ENCODE data around the gene CORIN.
"Not testable (repeated sequence)": the region's sequence is repeated elsewhere in the genome, so short reads cannot be mapped to it uniquely, and the experiment has no call there.

The CORIN gene

GRCh38 chr4:47711183-47711582 lies 126.7 kb downstream of the CORIN start:
- H3K9me3 Mint-ChIP-seq, result no peaks in the 10 kb centered on the region
- no peaks in the 10 kb centered on the region for H3K4me1 Mint-ChIP-seq (ENCODE audit: low read depth)
- no peak overlapping the region for H3K27ac Mint-ChIP-seq
- H3K27me3 Mint-ChIP-seq (ENCODE audit: low read depth), result peaks cover 24% of the 10 kb centered on the region
- no peaks in the 10 kb centered on the region for H3K36me3 Mint-ChIP-seq (ENCODE audit: low read depth)
- no peak overlapping the region for H3K4me3 Mint-ChIP-seq

GRCh38 chr4:47706352-47706751 lies 131.5 kb downstream of the CORIN start:
- H3K27me3 Mint-ChIP-seq (ENCODE audit: low read depth), result peaks cover 37% of the 10 kb centered on the region
- H3K4me1 Mint-ChIP-seq (ENCODE audit: low read depth); H3K4me3 Mint-ChIP-seq; H3K9me3 Mint-ChIP-seq; H3K27ac Mint-ChIP-seq; H3K36me3 Mint-ChIP-seq (ENCODE audit: low read depth): not testable (repeated sequence)

DNA sequence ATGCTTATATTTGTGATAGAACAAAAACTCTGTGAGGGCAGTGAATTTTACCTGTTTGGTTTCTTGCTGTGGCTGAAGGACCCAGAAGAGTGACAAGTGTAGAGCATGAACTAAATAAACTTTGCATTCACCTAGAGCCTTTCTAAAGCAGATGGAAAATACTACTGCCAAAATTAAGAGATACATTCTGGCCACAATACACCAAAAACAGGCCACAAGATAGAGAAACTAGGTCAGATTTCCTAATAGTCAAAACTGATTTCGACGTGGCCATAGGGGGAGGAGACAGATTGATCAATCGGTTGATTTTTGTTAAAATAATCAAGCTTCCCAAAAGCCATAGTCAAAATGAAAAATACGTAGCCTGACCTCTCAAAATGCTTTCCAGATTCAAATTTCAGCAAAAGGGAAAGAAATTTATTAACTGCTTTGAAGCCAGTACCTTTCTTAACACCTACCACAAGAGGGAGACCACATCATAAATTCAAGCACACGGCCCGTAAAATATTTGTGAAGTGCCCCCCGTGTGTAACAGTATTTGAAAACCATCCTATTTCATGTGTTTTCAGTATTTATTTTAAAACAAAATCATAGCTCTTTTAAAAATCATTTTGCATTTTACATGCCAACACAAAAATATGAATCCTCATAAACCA lies 132.4 kb downstream of the CORIN start:
- Mint-ChIP-seq H3K27ac (no peak overlapping the region), H3K4me3 (no peak overlapping the region)

GRCh38 chr4:47704693-47705325 lies 133.1 kb downstream of the CORIN start:
- no peaks in the 10 kb centered on the region for H3K9me3 Mint-ChIP-seq
- H3K4me1 Mint-ChIP-seq (ENCODE audit: low read depth), result no peaks in the 10 kb centered on the region
- peaks cover 48% of the 10 kb centered on the region for H3K27me3 Mint-ChIP-seq (ENCODE audit: low read depth)
- no peak overlapping the region for H3K4me3 Mint-ChIP-seq
- no peak overlapping the region for H3K27ac Mint-ChIP-seq
- H3K36me3 Mint-ChIP-seq (ENCODE audit: low read depth), result no peaks in the 10 kb centered on the region

More for the DNA sequence above, 132.4 kb downstream of the CORIN start:
- Mint-ChIP-seq H3K36me3 (ENCODE audit: low read depth) (no peaks in the 10 kb centered on the region), H3K4me1 (ENCODE audit: low read depth) (no peaks in the 10 kb centered on the region), H3K27me3 (ENCODE audit: low read depth) (peaks cover 45% of the 10 kb centered on the region), H3K9me3 (no peaks in the 10 kb centered on the region)

DNA sequence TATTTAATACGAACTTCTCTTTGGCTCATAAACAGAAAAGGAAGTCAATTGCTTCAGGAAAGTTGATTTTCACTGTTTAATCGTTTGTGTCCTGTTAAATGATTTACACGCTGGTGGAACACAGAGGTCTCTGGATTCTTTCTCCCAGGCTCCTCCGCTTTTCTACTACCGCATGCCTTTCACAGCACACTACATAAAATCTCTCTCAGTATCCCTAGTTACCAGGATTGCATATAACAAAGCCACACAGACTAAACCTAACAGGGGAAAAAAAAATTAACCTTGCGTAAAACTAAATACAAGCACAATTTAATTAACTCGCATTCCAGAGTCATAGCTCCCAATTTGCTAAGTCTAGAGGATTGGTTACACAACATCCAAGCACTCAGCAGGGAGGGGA lies 133.9 kb downstream of the CORIN start:
- Mint-ChIP-seq H3K27ac (no peak overlapping the region), H3K4me1 (ENCODE audit: low read depth) (no peaks in the 10 kb centered on the region), H3K27me3 (ENCODE audit: low read depth) (peaks cover 48% of the 10 kb centered on the region), H3K4me3 (no peak overlapping the region), H3K36me3 (ENCODE audit: low read depth) (no peaks in the 10 kb centered on the region), H3K9me3 (no peaks in the 10 kb centered on the region)

DNA sequence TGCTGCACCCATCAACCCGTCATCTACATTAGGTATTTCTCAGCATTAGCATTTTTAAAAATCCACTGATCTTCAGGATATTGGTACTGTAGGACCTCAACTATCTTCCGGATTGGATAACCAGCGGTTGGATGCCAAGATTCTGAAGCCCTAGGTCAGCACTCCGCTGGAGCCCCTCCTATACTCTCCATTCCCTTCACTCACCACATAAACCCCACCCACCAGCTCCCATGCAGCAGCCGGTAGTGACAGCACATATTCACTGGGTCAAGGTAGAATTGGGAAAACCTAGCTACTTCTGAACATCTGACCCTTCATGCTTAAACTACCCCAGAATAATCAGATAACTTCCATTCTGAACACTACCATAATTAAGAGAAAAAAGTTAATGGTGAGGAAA lies 134.9 kb downstream of the CORIN start:
- no peaks in the 10 kb centered on the region for H3K36me3 Mint-ChIP-seq (ENCODE audit: low read depth)
- H3K27me3 Mint-ChIP-seq (ENCODE audit: low read depth), result peaks cover 42% of the 10 kb centered on the region
- no peaks in the 10 kb centered on the region for H3K9me3 Mint-ChIP-seq
- no peaks in the 10 kb centered on the region for H3K4me1 Mint-ChIP-seq (ENCODE audit: low read depth)
- H3K27ac Mint-ChIP-seq, result no peak overlapping the region
- no peak overlapping the region for H3K4me3 Mint-ChIP-seq

DNA sequence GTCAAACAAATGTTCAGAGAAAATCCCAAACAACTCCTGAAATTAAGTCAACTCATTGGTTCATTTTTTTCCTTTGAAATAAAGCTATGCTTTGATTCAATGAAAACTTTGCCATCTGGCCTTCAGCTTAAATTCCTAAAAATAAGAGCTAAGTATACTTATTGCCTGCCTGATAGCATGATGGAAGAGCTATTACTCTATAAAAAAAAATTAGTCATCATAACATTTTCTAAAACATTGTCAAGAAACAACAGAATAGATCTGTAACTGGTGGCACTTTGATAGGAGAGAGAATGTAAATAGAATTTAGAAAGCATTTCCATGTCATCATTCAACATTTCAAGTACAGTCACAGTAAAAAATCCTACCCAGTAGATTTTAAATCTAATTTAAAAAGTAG lies 136.6 kb downstream of the CORIN start:
- peaks cover 43% of the 10 kb centered on the region for H3K27me3 Mint-ChIP-seq (ENCODE audit: low read depth)
- no peak overlapping the region for H3K27ac Mint-ChIP-seq
- H3K4me3 Mint-ChIP-seq, result no peak overlapping the region
- no peaks in the 10 kb centered on the region for H3K9me3 Mint-ChIP-seq
- H3K4me1 Mint-ChIP-seq (ENCODE audit: low read depth), result no peaks in the 10 kb centered on the region
- H3K36me3 Mint-ChIP-seq (ENCODE audit: low read depth), result no peaks in the 10 kb centered on the region

GRCh38 chr4:47698837-47699236 lies 139.0 kb downstream of the CORIN start:
- Mint-ChIP-seq H3K4me1 (ENCODE audit: low read depth) (no peaks in the 10 kb centered on the region), H3K9me3 (no peaks in the 10 kb centered on the region), H3K27ac (no peak overlapping the region), H3K27me3 (ENCODE audit: low read depth) (peaks cover 36% of the 10 kb centered on the region), H3K4me3 (no peak overlapping the region), H3K36me3 (ENCODE audit: low read depth) (no peaks in the 10 kb centered on the region)

- H3K4me1 Mint-ChIP-seq (ENCODE audit: low read depth), result no peaks in the 10 kb centered on the region
- H3K36me3 Mint-ChIP-seq (ENCODE audit: low read depth), result no peaks in the 10 kb centered on the region
- H3K9me3 Mint-ChIP-seq, result no peaks in the 10 kb centered on the region
- H3K27me3 Mint-ChIP-seq (ENCODE audit: low read depth), result peaks cover 28% of the 10 kb centered on the region
- no peak overlapping the region for H3K4me3 Mint-ChIP-seq
- H3K27ac Mint-ChIP-seq, result no peak overlapping the region
Observed at GRCh38 chr4:47696823-47697222, 141.0 kb downstream of the CORIN start.

DNA sequence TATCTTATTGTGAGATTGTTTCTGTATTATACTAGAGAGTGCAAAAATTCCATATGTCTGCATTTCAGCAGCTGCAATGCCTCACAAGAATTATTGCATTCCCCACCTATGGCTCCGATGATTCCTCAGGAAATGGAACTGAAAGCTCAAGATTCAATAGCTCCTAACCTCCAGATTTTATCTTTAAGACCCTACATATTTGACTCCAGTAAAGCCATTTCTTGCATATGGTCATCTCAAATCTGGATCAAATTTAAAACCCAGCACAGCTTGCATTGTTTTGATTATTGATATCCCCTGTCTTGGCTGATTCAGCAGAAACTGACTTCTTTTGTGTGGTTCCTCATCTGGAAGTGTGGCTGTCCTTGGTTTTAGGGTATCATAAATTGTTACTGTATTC lies 142.6 kb downstream of the CORIN start:
- Mint-ChIP-seq H3K27me3 (ENCODE audit: low read depth) (peaks cover 19% of the 10 kb centered on the region), H3K9me3 (no peaks in the 10 kb centered on the region), H3K36me3 (ENCODE audit: low read depth) (no peaks in the 10 kb centered on the region), H3K27ac (no peak overlapping the region), H3K4me3 (no peak overlapping the region), H3K4me1 (ENCODE audit: low read depth) (no peaks in the 10 kb centered on the region)

DNA sequence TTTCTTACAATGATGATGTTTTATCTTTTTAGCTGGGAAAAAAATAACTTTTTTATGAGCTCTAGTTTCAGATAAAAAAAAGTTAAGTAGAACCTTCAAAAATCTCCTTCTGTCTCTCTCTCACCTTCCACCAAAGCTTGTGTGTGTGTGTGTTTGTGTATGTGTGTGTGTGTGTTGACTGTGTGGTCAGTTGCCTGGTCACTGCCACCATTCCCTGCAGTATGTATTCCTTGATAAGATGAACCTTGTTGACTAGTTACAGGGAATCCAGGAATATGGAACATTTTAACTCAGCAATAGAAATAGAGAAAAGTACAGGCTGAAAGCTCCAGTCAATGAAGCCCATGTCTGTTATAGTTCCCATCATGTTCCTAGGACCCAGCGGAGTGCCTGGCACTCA lies 143.5 kb downstream of the CORIN start:
- Mint-ChIP-seq H3K4me1 (ENCODE audit: low read depth) (no peaks in the 10 kb centered on the region), H3K27me3 (ENCODE audit: low read depth) (peaks cover 16% of the 10 kb centered on the region), H3K27ac (no peak overlapping the region), H3K4me3 (no peak overlapping the region), H3K36me3 (ENCODE audit: low read depth) (no peaks in the 10 kb centered on the region), H3K9me3 (no peaks in the 10 kb centered on the region)

- H3K9me3 Mint-ChIP-seq, result no peaks in the 10 kb centered on the region
- H3K27me3 Mint-ChIP-seq (ENCODE audit: low read depth), result peaks cover 16% of the 10 kb centered on the region
- H3K4me1 Mint-ChIP-seq (ENCODE audit: low read depth), result no peaks in the 10 kb centered on the region
- H3K27ac Mint-ChIP-seq, result no peak overlapping the region
- no peaks in the 10 kb centered on the region for H3K36me3 Mint-ChIP-seq (ENCODE audit: low read depth)
- H3K4me3 Mint-ChIP-seq, result no peak overlapping the region
Observed at GRCh38 chr4:47692691-47693090, 145.2 kb downstream of the CORIN start.

GRCh38 chr4:47691757-47692383 lies 146.0 kb downstream of the CORIN start:
- not testable (repeated sequence) for H3K4me1 Mint-ChIP-seq (ENCODE audit: low read depth); H3K4me3 Mint-ChIP-seq; H3K36me3 Mint-ChIP-seq (ENCODE audit: low read depth); H3K27ac Mint-ChIP-seq; H3K9me3 Mint-ChIP-seq
- peaks cover 12% of the 10 kb centered on the region for H3K27me3 Mint-ChIP-seq (ENCODE audit: low read depth)

DNA sequence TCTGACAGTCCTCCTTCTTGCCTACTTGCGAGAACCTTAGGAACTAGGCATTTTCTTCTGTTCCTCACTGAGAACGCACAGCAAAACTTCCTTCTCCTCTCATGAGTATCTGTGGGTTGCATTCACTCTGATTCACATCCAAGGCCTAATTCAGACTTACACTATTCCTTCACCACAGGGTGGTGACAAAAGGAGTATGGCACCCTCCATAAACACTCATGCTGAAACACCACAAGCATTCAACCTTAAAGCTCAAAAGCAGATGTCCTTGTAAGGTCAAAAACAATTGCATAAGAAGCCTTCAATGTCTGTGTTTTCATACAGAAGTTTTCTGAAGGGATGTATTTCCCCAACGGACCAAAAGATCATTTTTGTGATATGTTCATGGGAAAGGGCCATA lies 147.3 kb downstream of the CORIN start:
- Mint-ChIP-seq H3K27ac (no peak overlapping the region), H3K36me3 (ENCODE audit: low read depth) (no peaks in the 10 kb centered on the region), H3K4me1 (ENCODE audit: low read depth) (no peaks in the 10 kb centered on the region), H3K4me3 (no peak overlapping the region), H3K27me3 (ENCODE audit: low read depth) (peaks cover 15% of the 10 kb centered on the region), H3K9me3 (no peaks in the 10 kb centered on the region)

- Mint-ChIP-seq H3K9me3 (no peaks in the 10 kb centered on the region), H3K36me3 (ENCODE audit: low read depth) (no peaks in the 10 kb centered on the region), H3K27ac (no peak overlapping the region), H3K27me3 (ENCODE audit: low read depth) (peaks cover 33% of the 10 kb centered on the region), H3K4me1 (ENCODE audit: low read depth) (no peaks in the 10 kb centered on the region), H3K4me3 (no peak overlapping the region)
Observed at GRCh38 chr4:47686294-47686872, 151.5 kb downstream of the CORIN start.

Data from T-helper 1 cell treated with Interleukin-12 subunit alpha and Interleukin-12 subunit beta and Interleukin-4 antibody, amounts not matched to agents 30 μg/mL and 1 μg/mL, for 36 hours (primary cell).